ENCODE measurements around the gene PTPRE.

Gene PTPRE

DNA sequence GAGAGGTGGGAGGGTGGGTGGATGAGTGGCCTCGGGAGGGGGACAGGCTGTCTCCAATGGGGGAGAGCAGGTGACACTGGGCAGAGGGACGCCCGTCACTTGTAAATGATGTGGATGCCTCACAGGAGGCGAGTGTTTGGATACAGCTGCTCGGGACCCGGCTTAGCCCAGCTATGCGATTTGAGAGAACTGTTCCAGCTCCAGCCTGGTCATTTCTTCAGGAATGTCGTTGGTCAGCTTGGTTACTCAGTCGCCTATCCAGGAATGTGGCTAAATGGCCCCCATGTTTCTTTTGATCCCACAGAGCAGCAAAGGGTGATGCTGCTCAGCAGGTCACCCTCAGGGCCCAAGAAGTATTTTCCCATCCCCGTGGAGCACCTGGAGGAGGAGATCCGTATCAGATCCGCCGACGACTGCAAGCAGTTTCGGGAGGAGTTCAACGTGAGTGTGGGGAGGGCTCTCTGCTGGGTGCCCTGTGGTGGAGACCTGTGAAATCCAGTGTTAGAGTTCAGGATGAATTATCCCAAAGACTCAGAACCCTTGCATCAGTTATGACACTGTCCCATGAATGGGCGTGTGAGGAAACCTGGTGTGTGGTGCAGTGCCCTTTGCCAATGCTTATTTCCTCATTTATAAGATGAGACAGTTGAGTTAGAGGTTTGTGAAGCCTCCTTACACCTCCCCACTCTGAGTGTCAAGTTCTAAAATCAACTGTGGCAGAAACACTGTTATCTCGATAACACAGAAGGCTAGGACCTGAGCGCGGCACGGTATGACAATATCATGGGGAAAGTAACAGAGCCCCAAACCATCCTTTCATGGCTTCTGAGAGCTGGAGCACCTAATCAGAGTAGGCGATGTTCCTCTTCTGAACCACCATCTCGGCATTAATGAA lies 142.6 kb downstream of the PTPRE start:
- DNase-seq, result no peak

DNA sequence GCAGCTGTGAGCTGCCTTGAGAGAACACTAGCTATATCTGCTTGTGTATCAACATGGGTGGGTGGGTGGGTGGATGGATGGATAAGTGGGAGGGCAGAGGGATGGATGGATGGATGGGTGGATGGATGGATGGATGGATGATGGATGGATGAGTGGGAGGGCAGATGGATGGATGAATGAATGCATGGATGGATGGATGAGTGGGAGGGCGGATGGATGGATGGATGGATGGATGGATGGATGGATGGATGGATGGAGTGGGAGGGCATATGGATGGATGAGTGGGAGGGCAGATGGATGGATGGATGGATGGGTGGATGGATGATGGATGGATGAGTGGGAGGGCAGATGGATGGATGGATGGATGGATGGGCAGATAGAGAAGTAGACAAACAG lies 143.2 kb downstream of the PTPRE start:
- DNase-seq, result no peak

GRCh38 chr10:128050936-128051335 lies 144.0 kb downstream of the PTPRE start:
- no peak for DNase-seq

DNA sequence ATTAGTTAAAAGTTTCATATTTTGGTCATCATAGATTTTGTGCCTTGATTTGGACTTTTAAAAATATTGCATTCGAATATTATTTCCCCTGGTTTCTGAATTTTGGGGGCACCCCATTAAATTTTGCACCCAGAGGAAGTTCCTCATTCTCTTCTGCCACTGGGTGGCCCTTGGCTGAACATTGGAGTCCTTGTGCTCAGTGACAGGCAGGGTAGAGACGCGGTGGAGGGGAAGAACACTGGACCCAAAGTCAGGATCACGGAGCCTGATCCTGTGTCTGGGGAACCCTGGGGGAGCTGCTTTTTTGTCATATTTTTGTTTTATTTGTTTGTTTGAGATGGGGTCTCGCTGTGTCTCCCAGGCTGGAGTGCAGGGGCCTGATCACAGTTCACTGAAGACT lies 144.6 kb downstream of the PTPRE start:
- no peak for DNase-seq

GRCh38 chr10:128052696-128053095 lies 145.8 kb downstream of the PTPRE start:
- DNase-seq, result no peak

- no peak for DNase-seq
Observed at GRCh38 chr10:128053356-128053755, 146.5 kb downstream of the PTPRE start.

DNA sequence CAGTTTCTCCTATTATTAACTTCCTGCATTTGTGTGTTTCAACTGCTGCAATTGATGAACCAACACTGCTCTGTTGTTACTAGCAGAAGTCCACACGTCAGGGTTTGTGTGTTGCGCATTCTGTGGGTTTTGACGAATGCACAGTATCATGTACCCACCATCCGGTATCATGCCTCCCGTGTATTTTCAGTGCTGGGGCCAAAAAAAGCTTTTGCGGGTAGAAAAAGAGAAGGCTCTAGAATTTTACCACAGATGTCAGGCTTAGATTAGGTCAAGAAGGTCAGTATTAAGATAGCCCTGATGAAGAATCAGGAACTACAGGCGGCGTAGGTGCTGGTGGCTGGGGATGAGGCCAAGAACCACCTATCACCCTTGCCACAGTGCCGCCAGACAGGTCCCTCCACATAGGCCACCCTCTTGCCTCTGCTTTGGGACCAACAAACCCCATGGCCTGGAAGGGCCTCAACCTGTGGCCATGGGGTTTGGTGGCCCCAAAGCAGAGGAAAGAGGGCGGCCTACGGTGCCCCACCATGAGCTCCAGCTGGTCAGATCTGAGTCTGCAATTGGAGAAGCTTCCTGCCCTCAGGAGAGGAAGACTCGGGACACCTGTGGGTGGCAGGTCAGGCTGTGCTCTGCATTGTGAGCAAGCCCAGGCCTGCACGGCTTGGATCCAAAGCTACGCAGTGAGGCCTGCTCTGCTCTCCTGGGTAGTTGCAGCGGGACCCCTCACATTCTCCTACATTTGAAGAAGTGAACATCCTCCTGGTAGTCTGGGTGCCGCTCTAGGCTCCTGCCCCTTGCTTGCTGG lies 147.5 kb downstream of the PTPRE start:
- no peak for DNase-seq

GRCh38 chr10:128055061-128055868 lies 148.4 kb downstream of the PTPRE start:
- no peak for DNase-seq

GRCh38 chr10:128056303-128057050 lies 149.6 kb downstream of the PTPRE start:
- no peak for DNase-seq

DNA sequence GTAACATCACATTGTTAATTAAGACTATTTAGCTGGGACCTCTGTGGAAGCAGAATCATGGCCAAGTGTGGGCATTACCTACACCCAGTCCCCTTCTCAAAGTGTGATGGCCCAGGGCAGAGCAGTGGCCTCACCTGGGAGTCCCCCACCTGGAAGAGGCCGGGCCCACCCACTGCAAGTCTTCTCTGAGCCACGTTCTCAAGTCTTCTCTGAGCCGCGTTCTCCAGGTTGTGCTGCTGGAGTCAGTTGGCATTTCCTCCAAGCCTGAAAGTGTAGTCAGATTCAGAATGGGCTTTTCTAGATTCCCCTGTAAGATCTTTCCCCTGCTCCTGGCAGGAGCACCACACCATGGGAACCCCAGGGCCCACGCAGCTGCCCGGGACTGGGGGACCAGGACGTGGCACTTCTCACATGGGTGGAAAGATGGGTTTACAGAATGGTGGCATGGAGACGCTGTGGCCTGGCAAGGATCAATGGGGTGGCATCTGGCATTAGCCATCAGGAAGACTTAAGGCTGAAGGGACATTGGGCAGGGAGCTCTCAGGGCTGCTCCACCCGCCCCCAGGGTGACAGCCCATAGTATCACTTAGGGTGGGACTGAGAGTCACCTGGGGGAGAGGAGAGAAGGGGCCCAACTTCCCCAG lies 151.3 kb downstream of the PTPRE start:
- DNase-seq, result no peak

GRCh38 chr10:128058750-128059134 lies 151.8 kb downstream of the PTPRE start:
- DNase-seq, result no peak

GRCh38 chr10:128059266-128059981 lies 152.5 kb downstream of the PTPRE start:
- no peak for DNase-seq

GRCh38 chr10:128059982-128060293 lies 153.0 kb downstream of the PTPRE start:
- DNase-seq, result no peak

DNA sequence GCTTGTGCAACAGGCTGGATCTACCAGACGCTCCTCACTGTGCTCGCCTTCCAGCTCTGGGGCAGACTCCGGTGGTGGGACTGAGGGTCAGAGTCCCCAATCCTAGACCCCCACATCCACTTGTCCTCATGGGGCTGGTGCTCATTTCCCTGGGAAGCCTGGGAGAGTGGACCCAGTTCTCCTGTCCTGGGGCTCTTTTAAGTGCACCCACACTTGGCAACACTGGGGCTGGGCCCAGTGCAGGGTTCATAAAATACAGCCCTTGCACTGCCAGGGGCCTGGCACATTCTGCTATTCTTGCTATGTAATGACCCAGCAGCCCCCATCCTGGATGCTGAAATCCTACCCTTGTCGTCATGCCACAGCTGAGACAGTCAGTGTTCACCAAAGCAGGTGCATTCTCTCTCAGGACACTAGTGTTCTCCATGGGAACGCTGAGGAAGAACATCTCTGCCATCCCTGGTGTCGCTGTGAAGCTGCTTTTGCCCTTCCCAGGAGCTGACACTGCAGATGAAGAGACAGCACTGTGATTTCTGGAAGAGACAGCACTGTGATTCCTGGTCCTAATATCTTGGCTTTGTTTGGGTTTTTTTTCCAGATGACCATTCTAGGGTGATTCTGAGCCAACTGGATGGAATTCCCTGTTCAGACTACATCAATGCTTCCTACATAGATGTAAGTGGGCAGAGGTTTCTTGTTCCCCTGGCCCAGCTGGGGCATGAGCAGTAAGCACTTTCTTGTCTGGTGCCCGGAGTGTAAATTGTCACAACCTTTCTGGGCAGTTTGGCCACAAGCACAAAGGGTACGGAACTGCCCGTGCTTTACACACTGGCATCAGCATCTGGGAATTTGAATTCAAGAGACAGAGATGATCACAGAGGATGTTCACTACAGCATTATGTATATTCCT lies 153.7 kb downstream of the PTPRE start:
- no peak for DNase-seq

- DNase-seq, result no peak
Observed at GRCh38 chr10:128061306-128062300, 154.7 kb downstream of the PTPRE start.

DNA sequence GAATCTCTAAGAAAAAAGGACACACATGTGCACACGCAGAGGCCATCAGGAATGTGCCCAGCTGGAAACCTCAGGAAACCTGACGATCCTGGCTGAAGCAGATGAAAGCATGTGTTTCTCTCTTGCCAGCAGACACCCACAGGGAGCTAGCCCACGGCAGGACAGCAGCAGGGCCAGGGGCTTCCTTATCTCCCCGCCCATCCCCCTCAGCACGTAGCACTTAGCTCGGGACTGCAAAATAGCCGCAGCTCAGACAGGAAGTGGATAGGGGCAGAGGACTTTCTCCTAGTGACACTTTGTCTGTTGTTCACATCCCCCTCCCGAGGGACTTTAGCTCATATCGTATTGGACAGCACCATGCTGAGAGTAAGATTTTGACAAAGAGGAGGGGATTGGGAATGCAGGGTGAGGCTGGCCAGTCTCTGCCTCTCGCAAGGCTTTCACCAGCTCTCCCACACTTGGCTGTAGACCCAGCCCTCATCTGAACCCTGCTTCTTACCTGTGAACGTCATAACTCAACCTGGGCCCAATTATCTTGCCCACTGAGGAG lies 155.5 kb downstream of the PTPRE start:
- DNase-seq, result no peak

DNA sequence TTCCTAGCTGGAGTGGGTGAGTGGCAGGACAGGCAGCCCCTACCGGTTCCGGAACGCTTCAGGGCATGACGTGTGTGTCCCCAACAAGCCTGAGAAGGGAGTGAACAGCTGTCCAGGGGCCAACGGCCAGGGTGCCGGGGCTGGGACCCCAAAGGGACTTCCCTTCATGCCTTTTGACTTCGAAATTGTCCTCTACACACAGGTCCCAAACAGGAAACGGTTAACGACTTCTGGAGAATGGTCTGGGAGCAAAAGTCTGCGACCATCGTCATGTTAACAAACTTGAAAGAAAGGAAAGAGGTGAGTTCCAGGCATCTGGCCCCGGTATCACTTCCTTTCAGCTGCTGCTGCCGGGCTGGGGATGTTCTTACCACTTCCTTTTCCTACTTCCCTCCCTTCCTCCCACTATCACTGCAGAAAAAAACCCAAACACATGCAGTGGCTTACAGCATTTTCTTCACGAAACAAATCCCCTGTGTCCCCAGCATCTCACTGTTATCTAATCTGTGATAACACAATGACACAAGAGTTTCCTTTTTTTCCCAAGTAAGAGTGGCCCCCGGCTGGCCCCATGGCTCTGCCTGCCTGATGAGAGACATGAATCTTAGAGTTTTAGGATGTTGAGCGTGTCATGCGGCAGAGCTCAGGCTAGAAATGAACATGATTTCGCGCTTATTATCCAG lies 156.1 kb downstream of the PTPRE start:
- DNase-seq, result peak; percentile 52

- peak; percentile 55 for DNase-seq
Observed at GRCh38 chr10:128063736-128064107, 156.8 kb downstream of the PTPRE start.
